Effector memory CD4-positive, alpha-beta T cell (primary cell): ENCODE results near the gene CREB3L2.

Experiments used
- DNase-seq, 3 donors: peaks; one replicate each; pipeline ENCODE4 v3.0.0-alpha.2; 2020
- H3K27ac ChIP-seq: 2 replicates; pipeline ENCODE4 v1.7.0; 2013; ENCODE audit warnings: mild to moderate bottlenecking, low read length, moderate library complexity; ENCODE audit not compliant: insufficient read depth, poor library complexity, severe bottlenecking
- H3K27me3 ChIP-seq: replicated peaks from 2 replicates; pipeline ENCODE4 v1.7.0; 2013; ENCODE audit warnings: mild to moderate bottlenecking, low read length; ENCODE audit not compliant: insufficient read depth, control insufficient read depth, poor library complexity, severe bottlenecking
- H3K36me3 ChIP-seq: 2 replicates; pipeline ENCODE4 v1.7.0; 2013; ENCODE audit warnings: mild to moderate bottlenecking, low read length, moderate library complexity; ENCODE audit not compliant: control insufficient read depth, insufficient read depth
- H3K4me1 ChIP-seq: 2 replicates; pipeline ENCODE4 v1.7.0; 2013; ENCODE audit warnings: low read length, mild to moderate bottlenecking; ENCODE audit not compliant: control insufficient read depth, insufficient read depth, poor library complexity, severe bottlenecking
- H3K4me3 ChIP-seq: 2 replicates; pipeline ENCODE4 v1.7.0; 2013; ENCODE audit warnings: low read length, low read depth, mild to moderate bottlenecking; ENCODE audit not compliant: insufficient read depth, poor library complexity, severe bottlenecking
- H3K9me3 ChIP-seq: 2 replicates; pipeline ENCODE4 v1.7.0; 2013; ENCODE audit warnings: mild to moderate bottlenecking, low read length, moderate library complexity; ENCODE audit not compliant: control insufficient read depth

CREB3L2 gene

DNA sequence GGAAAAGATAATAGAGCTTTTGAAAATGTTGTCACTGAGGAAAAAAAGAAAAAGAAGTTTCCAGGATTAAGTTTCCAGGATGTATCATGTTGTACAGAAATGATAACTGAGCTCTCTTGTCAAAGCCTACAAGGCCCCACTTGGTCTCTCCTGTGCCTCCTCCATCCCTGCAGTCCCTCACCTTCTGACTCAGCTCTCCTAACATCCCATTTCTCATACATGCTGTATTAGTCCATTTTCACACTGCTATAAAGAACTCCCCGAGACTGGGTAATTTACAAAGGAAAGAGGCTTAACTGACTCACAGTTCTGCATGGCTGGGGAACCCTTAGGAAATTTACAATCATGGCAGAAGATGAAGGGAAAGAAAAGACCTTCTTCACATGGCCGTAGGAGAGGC is 151.3 kb downstream of the CREB3L2 start:
- no peaks in the 10 kb centered on the region for H3K9me3 ChIP-seq
- H3K27me3 ChIP-seq, result peaks cover 17% of the 10 kb centered on the region
- no peak for DNase-seq
- no peak overlapping the region for H3K4me3 ChIP-seq
- no peaks in the 10 kb centered on the region for H3K36me3 ChIP-seq
- peaks cover 9% of the 10 kb centered on the region for H3K4me1 ChIP-seq
- no peak overlapping the region for H3K27ac ChIP-seq

DNA sequence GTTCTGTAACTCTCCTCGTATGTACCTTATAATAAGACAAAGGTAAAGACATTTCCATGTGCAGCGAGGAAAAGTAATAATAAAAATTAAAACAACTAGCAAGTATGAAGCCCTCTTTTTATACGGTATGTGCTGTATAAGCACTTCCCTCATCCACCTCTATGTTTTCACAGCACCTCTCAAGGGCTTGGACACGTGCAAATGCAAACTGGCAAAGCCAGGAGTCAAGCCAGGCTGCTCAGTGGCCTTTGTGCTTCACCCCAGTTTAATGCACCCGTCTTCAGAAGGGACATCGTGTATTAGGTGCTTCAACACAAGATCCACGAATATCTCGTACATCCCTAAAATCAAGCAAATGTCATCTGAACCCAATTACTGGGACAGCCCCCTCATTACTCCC is 153.8 kb downstream of the CREB3L2 start:
- peaks cover 32% of the 10 kb centered on the region for H3K27me3 ChIP-seq
- H3K4me1 ChIP-seq, result peaks cover 9% of the 10 kb centered on the region

DNA sequence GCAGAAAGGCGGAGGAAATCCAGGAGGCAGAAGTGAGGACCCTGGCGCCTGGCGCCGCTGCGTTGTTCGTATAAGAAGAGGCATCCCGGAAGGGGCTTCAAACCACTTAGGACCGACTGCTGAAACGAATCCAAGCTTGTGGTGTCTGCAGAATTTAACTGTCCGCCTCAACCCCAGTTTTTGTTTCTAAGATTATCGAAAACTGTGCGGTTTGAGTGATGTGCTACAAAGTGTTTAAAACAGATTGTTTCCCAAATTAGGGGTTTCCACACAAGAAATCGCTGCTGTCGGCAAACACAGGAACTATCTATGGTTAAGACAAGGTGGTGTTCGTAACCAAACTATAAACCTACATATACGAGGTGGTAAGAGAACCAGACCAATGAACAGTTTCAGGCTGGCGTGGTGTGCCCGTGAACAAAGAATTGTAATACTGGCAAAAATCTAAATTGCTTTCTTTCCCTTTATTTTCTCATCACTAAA is 154.3 kb downstream of the CREB3L2 start:
- peaks cover 32% of the 10 kb centered on the region for H3K27me3 ChIP-seq
- H3K9me3 ChIP-seq, result no peaks in the 10 kb centered on the region
- no peak overlapping the region for H3K4me3 ChIP-seq
- peaks cover 9% of the 10 kb centered on the region for H3K4me1 ChIP-seq
- H3K36me3 ChIP-seq, result no peaks in the 10 kb centered on the region
- no peak overlapping the region for H3K27ac ChIP-seq
- DNase-seq, result no peak

More for the DNA sequence above, 153.8 kb downstream of the CREB3L2 start:
- no peak overlapping the region for H3K4me3 ChIP-seq
- H3K27ac ChIP-seq, result no peak overlapping the region
- DNase-seq, result no peak
- H3K36me3 ChIP-seq, result no peaks in the 10 kb centered on the region
- H3K9me3 ChIP-seq, result no peaks in the 10 kb centered on the region

DNA sequence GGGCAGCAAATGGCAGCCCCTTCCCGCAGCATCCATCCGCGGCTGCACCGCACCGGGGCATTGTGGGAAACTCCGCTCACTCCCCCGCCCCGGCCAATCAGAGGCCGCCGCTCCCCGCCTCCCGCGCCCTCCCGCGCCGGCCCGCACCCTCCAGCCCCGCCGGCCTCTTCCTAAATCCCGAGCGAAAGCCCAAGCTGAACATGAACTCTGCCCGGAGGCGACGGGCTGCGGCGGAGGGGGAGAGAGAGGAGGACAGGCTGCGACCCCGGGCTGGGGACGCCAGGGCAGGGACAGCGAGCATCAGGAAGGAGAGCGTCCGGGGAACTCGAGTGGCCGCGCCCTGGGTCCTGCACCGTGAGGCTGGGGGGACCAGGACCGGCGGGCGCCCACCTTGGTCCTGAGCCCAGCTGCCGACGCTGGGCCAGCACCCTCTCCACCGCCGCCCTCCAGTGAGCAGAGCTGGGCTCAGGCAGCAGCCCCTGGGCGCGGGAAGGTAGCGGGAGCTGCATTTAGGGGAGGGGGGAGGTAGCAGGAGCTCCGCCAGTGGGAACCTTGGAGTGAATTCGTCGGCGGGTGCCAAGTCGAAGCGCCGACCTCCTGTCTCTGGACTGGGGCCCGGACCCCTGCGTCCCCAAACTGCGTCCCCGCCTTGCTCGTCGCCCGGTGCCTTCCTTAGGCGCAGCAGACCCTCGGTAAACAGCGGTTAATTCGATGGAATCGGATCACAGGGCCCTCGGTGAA is 154.9 kb downstream of the CREB3L2 start, which contains the start of gene DGKI:
TSS of gene DGKI (minus strand) at position 148 of the 741 bp plus-strand sequence.
- peaks cover 32% of the 10 kb centered on the region for H3K27me3 ChIP-seq

DNA sequence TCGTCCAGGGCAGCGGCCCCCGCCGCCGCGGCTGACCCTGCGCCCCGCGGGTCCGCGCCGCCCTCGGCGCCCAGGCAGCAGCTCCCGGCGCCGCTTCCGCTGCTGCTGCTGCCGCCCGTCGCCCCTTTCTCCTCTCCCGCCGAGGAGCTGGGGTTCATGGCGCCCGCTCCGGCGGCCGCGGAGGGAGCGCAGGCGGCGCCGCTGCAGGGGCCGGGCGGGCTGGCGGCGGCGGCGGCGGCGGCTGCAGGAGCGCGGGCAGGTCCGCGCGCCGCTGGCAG is 155.4 kb downstream of the CREB3L2 start:
- Histone ChIP-seq H3K4me3 (no peak overlapping the region), H3K4me1 (peaks cover 9% of the 10 kb centered on the region), H3K27me3 (peaks cover 32% of the 10 kb centered on the region), H3K27ac (no peak overlapping the region), H3K36me3 (no peaks in the 10 kb centered on the region), H3K9me3 (no peaks in the 10 kb centered on the region)
- no peak for DNase-seq

More for the DNA sequence above, 154.9 kb downstream of the CREB3L2 start, which contains the start of gene DGKI:
- Histone ChIP-seq H3K27ac (no peak within 1 kb of the TSS), H3K36me3 (no peaks in the 10 kb centered on the region), H3K9me3 (no peaks in the 10 kb centered on the region), H3K4me1 (peaks cover 9% of the 10 kb centered on the region), H3K4me3 (peak within 1 kb of the TSS; percentile 32)
- no peak for DNase-seq

DNA sequence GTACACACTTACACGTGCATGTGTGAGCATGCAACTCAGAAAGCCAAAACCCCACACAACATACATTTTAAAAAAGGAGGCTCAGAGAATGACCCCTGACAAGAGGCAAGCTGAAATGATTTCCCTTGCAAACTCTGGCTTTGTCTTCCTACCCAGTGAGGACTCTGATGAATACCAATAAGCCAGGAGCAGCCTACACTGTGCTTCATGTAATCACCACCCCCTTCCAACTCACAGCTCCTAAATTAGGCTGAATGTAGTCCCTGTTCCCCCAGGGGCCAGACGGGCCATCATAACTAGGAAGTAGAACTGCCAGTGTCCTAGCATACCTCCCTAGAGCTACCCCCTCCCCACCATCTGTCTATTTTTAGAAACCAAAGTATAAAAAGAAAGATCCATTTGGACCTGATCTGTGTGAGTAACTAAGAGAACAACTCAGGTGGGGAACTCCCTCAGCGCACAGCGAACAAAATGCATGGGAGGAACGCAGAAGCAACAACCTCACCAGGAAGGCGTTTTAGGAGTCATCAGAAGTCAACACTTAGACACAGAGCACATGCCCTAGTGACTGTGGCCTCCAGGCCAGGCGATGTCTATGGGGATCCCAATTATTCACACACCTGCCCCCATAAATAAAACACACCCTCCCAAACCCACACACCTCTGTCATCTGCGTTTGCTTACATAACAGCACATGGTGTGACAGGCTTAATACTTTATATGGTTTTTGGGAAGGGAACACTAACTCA is 157.0 kb downstream of the CREB3L2 start:
- Histone ChIP-seq H3K4me3 (no peak overlapping the region), H3K4me1 (peaks cover 9% of the 10 kb centered on the region), H3K9me3 (no peaks in the 10 kb centered on the region), H3K27me3 (peaks cover 32% of the 10 kb centered on the region), H3K36me3 (no peaks in the 10 kb centered on the region), H3K27ac (no peak overlapping the region)
- DNase-seq, result no peak

DNA sequence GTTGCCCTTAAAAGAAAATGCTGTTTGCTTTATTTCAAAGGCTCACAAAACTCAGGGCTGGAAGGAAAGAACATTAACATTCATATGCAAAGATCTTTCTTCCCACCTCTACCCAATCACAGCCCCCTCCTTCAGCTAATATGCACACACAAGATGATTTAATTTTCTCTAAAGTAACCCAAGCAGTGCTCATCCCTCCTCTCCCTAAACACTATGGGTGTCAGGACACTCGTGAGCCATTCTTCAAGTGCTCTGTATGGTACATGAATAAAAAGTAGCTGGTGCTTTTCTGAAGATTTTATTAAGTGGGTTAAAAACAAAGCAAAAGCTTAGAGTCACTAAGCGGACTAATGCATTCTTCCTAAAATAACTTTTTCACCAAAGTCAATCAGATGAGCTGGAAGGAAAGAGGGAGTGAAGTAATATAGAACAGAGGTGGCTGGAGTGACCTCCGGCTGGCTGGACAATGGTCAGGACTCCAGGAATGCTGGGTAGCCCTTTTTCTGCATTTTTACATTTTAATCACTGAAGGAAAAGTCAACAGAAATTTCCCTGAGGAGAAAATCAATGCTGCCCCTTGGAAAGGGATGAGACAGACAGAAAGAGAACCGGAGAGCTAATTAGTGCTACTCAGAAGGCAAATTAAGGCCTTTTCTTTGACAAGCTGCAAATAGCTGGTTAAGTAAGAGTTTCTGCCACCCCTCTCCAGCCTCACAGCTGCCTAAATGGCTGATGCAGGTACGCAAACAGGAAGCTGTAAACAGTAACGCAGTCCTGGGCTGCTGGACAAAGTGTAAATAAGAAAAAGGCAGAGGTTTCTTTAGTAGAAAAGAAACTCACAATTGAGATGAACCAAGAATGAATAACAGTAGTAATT is 161.7 kb downstream of the CREB3L2 start:
- Histone ChIP-seq H3K4me1 (no peaks in the 10 kb centered on the region), H3K27me3 (peaks cover 11% of the 10 kb centered on the region), H3K4me3 (no peak overlapping the region), H3K9me3 (no peaks in the 10 kb centered on the region), H3K27ac (no peak overlapping the region), H3K36me3 (no peaks in the 10 kb centered on the region)
- no peak for DNase-seq

DNA sequence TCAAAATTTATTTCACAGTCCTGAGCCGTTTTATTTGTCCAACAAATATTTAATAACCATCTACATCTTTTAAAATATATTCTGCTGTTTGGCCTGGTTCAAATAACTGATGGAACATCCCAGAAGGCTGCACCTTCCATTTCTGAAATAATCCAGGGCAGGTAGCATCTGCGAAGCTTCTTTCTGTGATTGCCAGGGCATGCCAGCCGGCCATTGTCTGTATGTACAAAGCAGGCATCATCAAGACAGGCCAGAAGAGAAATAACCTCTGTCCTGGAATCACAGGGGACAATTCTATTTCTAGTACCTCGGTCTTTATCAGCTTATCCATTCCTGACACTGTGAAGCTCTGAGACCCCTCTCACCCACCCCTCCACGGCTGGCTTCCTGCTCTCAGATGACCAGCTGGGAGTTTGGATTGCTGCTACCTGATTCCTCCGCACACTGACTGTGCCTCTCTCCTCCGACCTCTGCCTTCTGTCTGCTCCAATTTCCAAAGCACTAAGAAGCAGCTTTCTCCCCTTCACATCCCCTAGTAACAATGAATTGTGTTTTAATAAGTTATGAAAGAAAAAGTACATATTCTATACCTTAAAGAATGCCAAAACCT is 163.1 kb downstream of the CREB3L2 start:
- H3K4me1 ChIP-seq, result no peaks in the 10 kb centered on the region
- H3K9me3 ChIP-seq, result no peaks in the 10 kb centered on the region
- H3K27ac ChIP-seq, result no peak overlapping the region
- H3K36me3 ChIP-seq, result no peaks in the 10 kb centered on the region
- no peak overlapping the region for H3K4me3 ChIP-seq
- no peak for DNase-seq
- peaks cover 5% of the 10 kb centered on the region for H3K27me3 ChIP-seq

DNA sequence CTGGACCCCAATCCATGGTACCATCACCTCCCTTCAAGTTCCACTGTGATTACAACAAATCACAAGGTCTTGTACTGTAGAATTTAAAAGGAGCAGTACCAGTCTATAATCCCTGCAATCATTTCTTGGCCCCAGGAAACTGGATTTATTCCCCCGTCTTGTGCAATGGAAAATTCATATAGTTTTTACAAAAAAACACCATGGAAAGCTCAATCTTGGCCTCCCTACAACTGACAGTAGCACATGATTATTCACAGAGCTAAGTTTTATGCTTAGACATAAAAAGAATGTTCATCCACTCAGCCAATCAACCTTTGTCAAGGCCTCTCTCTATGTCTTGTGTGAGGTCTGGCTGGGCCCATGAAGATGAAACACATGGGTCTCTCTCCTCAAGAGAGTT is 165.3 kb downstream of the CREB3L2 start:
- DNase-seq, result no peak
- Histone ChIP-seq H3K4me3 (no peak overlapping the region), H3K27ac (no peak overlapping the region), H3K4me1 (no peaks in the 10 kb centered on the region), H3K36me3 (no peaks in the 10 kb centered on the region), H3K27me3 (no peaks in the 10 kb centered on the region), H3K9me3 (peaks cover 6% of the 10 kb centered on the region)
